ENCODE data around the gene CBX6. TPM values are rescaled to one million over a fixed set of nuclear protein-coding genes. Genes with fewer than 3 reads are reported as not detected.

CBX6 gene
- total and polyA plus RNA-seq, 10 of the 15 experiments (the other 5 are each of a cell fraction or from before 2014, with no cell fraction given), result 3.6 to 142 (median 37.4) TPM

- ChIA-PET RAD21 (ENCODE audit: unreplicated experiment) (interaction anchor here (0.5 kb wide), 1 partner anchor 52 kb away, joined by 3 read pairs; no protein-coding TSS in a partner anchor), SMC1A (ENCODE audit: uncharacterized antibody, unreplicated experiment) (no interaction called here), POLR2A (no interaction called here), CTCF (no interaction called here)
- 66% methylated on average over 30 of the region's 34 CpGs for WGBS (ENCODE audit: insufficient coverage, insufficient replicate concordance, low lambda C conversion rate, missing lambda C conversion rate)
- in situ Hi-C loops (cut with MboI), result no loop called here
- Histone ChIP-seq H3K27me3 (replicated peaks in 1 of 2; ENCODE audit: control insufficient read depth in 2 of 2, insufficient read depth in 2 of 2, low read length in 1 of 2) (peaks cover 22 to 26% of the 10 kb centered on the region in 2 experiments), H3K4me1 (ENCODE audit: control insufficient read depth, insufficient read depth, low read length) (no peaks in the 10 kb centered on the region), H3K4me2 (ENCODE audit: control insufficient read depth, insufficient read depth) (no peak overlapping the region), H3K36me3 (ENCODE audit: control insufficient read depth in 2 of 2, insufficient read depth in 2 of 2, low read length in 1 of 2) (no peaks in the 10 kb centered on the region), H3K79me2 (ENCODE audit: control insufficient read depth, insufficient read depth, low read length) (no peaks in the 10 kb centered on the region), H2AFZ (ENCODE audit: control insufficient read depth, low read depth, low read length) (no peak overlapping the region), H3K9ac (ENCODE audit: control insufficient read depth, insufficient read depth, low read length) (no peak overlapping the region), H4K20me1 (ENCODE audit: control insufficient read depth, insufficient read depth) (no peaks in the 10 kb centered on the region), H3K4me3 (no peak overlapping the region), H3K9me3 (replicated peaks; ENCODE audit: control insufficient read depth, insufficient read depth, low read length) (no peaks in the 10 kb centered on the region), H3K27ac (ENCODE audit: control insufficient read depth, insufficient read depth) (no peak overlapping the region)
- no TSS peak for BruUV-seq (replicated peaks)
- DNase-seq (ENCODE audit: low read depth, low spot score) (no peak), ATAC-seq (no peak), FAIRE-seq (no peak)
- intact Hi-C loops (cut with micrococcal nuclease; ENCODE audit: unreplicated experiment), result no loop called here
- TF ChIP-seq BACH1 (IDR thresholded peaks at IDR 0.05; ENCODE audit: borderline replicate concordance), result no peak
- no peak for TF ChIP-seq FOXK2 (IDR thresholded peaks at IDR 0.05)
- TF ChIP-seq E4F1 (IDR thresholded peaks at IDR 0.05; ENCODE audit: borderline replicate concordance, partially characterized antibody), result no peak
- TF ChIP-seq NRF1 (conservative IDR thresholded peaks at IDR 0.05; ENCODE audit: low read depth, low read length), result no peak
- no peak for TF ChIP-seq RAD21 (IDR thresholded peaks at IDR 0.05; ENCODE audit: insufficient read depth, low read depth, low read length)
- no peak for TF ChIP-seq RFX5 (IDR thresholded peaks at IDR 0.05; ENCODE audit: low read depth, low read length)
These were observed 29.4 kb downstream of the CBX6 start for GRCh38 chr22:38842512-38843200.
